Liver (tissue), 9 donors: Measurements from ENCODE around the gene GALNT16. TPM values are rescaled to one million over a fixed set of nuclear protein-coding genes. Genes with fewer than 3 reads are reported as not detected.

Experiments
- DNase-seq: peaks from one replicate; pipeline ENCODE4 v3.0.0-alpha.2; 2017; ENCODE audit warnings: low spot score
- H3K27ac ChIP-seq, 2 donors: one replicate each; pipeline ENCODE4 v1.7.0; 2013; ENCODE audit warnings: inconsistent platforms in 2 of 2, low read length in 2 of 2, control low read depth in 1 of 2, low read depth in 1 of 2, mild to moderate bottlenecking in 1 of 2
- H3K27me3 ChIP-seq, 4 donors: one replicate each; pipeline versions ENCODE4 v1.6.1 to v1.7.0; 2013; ENCODE audit warnings: low read length in 3 of 4, inconsistent platforms in 1 of 4, mild to moderate bottlenecking in 1 of 4, moderate library complexity in 1 of 4; ENCODE audit not compliant: control insufficient read depth in 4 of 4, insufficient read depth in 4 of 4
- H3K36me3 ChIP-seq, 4 donors: one replicate each; pipeline versions ENCODE4 v1.6.1 to v1.7.0; 2013; ENCODE audit warnings: low read length in 3 of 4, mild to moderate bottlenecking in 3 of 4, low read depth in 1 of 4, moderate library complexity in 1 of 4; ENCODE audit not compliant: control insufficient read depth in 4 of 4, insufficient read depth in 3 of 4
- H3K4me1 ChIP-seq, 4 donors: one replicate each; pipeline versions ENCODE4 v1.6.1 to v1.7.0; 2013; ENCODE audit warnings: low read length in 3 of 4, mild to moderate bottlenecking in 3 of 4, moderate library complexity in 1 of 4; ENCODE audit not compliant: control insufficient read depth in 4 of 4, insufficient read depth in 4 of 4
- H3K4me3 ChIP-seq, 3 donors: one replicate each; pipeline versions ENCODE4 v1.6.1 to v1.7.0; 2013; ENCODE audit warnings: low read length in 3 of 3, control low read depth in 1 of 3, low read depth in 1 of 3, mild to moderate bottlenecking in 1 of 3
- H3K9ac ChIP-seq, 2 donors: one replicate each; pipeline ENCODE4 v1.7.0; 2013; ENCODE audit warnings: low read length in 2 of 2, mild to moderate bottlenecking in 2 of 2, moderate library complexity in 2 of 2, control low read depth in 1 of 2, low read depth in 1 of 2
- H3K9me3 ChIP-seq, 4 donors: one replicate each; pipeline versions ENCODE4 v1.6.1 to v1.7.0; 2013; ENCODE audit warnings: low read length in 3 of 4; ENCODE audit not compliant: control insufficient read depth in 4 of 4
- ATF3 ChIP-seq: IDR thresholded peaks from 2 replicates; pipeline ENCODE4 v1.6.1; 2016; ENCODE audit warnings: antibody characterized with exemption
- CTCF ChIP-seq: fragments of 150-350 bp; IDR thresholded peaks from 2 replicates; pipeline ENCODE4 v1.5.1; 2017; ENCODE audit warnings: improper control_type of control experiment, low read depth, low read length; ENCODE audit not compliant: missing input control
- FOXA2 ChIP-seq: IDR thresholded peaks from 2 replicates; pipeline ENCODE4 v1.6.1; 2016; ENCODE audit warnings: antibody characterized with exemption
- GABPA ChIP-seq, 2 donors: IDR thresholded peaks in 1 of 2; conservative IDR thresholded peaks in 1 of 2; 2 replicates each; pipeline ENCODE4 v1.6.1; 2016; ENCODE audit warnings: antibody characterized with exemption in 2 of 2, mild to moderate bottlenecking in 1 of 2, moderate library complexity in 1 of 2
- HNF4A ChIP-seq, 2 donors: conservative IDR thresholded peaks; 2 replicates each; pipeline ENCODE4 v1.6.1; 2016; ENCODE audit warnings: antibody characterized with exemption in 2 of 2, mild to moderate bottlenecking in 2 of 2
- HNF4G ChIP-seq: IDR thresholded peaks from 2 replicates; pipeline ENCODE4 v1.6.1; 2016; ENCODE audit warnings: antibody characterized with exemption
- JUND ChIP-seq, 2 donors: IDR thresholded peaks; 2 replicates each; pipeline ENCODE4 v1.6.1; 2016; ENCODE audit warnings: antibody characterized with exemption in 2 of 2
- MAX ChIP-seq: IDR thresholded peaks from 2 replicates; pipeline ENCODE4 v1.6.1; 2016; ENCODE audit warnings: antibody characterized with exemption
- NR2F2 ChIP-seq: IDR thresholded peaks from 2 replicates; pipeline ENCODE4 v1.6.1; 2016; ENCODE audit warnings: antibody characterized with exemption
- RAD21 ChIP-seq, 2 donors: IDR thresholded peaks; 2 replicates each; pipeline ENCODE4 v1.6.1; 2016; ENCODE audit warnings: antibody characterized with exemption in 2 of 2, mild to moderate bottlenecking in 2 of 2
- REST ChIP-seq: IDR thresholded peaks from 2 replicates; pipeline ENCODE4 v1.6.1; 2016; ENCODE audit warnings: antibody characterized with exemption, mild to moderate bottlenecking
- SP1 ChIP-seq: IDR thresholded peaks from 2 replicates; pipeline ENCODE4 v1.6.1; 2018; ENCODE audit warnings: antibody characterized with exemption, mild to moderate bottlenecking
- TAF1 ChIP-seq: conservative IDR thresholded peaks from 2 replicates; pipeline ENCODE4 v1.6.1; 2016; ENCODE audit warnings: antibody characterized with exemption, mild to moderate bottlenecking
- YY1 ChIP-seq: IDR thresholded peaks from 2 replicates; pipeline ENCODE4 v1.6.1; 2016; ENCODE audit warnings: antibody characterized with exemption, mild to moderate bottlenecking
- ZBTB33 ChIP-seq: IDR thresholded peaks from 2 replicates; pipeline ENCODE4 v1.6.1; 2016; ENCODE audit warnings: antibody characterized with exemption
- WGBS: extraction: QIAGEN DNeasy Blood & Tissue Kit; methylation state at CpG from one replicate; pipeline ENCODE4 v1.1.7; 2013; 5-methylcytosine and 5-hydroxymethylcytosine counted together
- polyA plus RNA-seq, 2 donors: library from polyadenylated mRNA; stranded (reverse) in 1 of 2; unstranded in 1 of 2; fragments of 200-250 nt in 1 of 2; fragments of >200 nt in 1 of 2; fragmentation: Nextera tagmentation in 1 of 2; extraction: Ambion mirVana in 1 of 2; gene quantifications; one replicate each; pipeline versions ENCODE4 v1.2.1 to v1.2.3, GENCODE V29; 2013 to 2015
- total RNA-seq, 2 donors: library from RNA; depleted of rRNA; stranded (reverse); fragments of >200 nt; gene quantifications; one replicate each; pipeline ENCODE4 v1.2.3, GENCODE V29; 2014
- donor health status: healthy.
- donor health status: healthy.
- donor health status: healthy.
- donor health status: healthy.
- donor health status: healthy.

The GALNT16 gene
- total and polyA plus RNA-seq, 4 donors: 0.25 to 1.2 (median 0.71) TPM

GRCh38 chr14:69400154-69400553, 140.2 kb downstream of the GALNT16 start:
- DNase-seq: no peak
- no peaks in the 10 kb centered on the region for H3K27me3 ChIP-seq
- H3K9me3 ChIP-seq: no peaks in the 10 kb centered on the region
- H3K4me1 ChIP-seq: peaks cover 5 to 37% (median 33%) of the 10 kb centered on the region in 4 donors
- 89% methylated on average over 6 of the region's 6 CpGs for WGBS
- H3K4me3 ChIP-seq: no peak overlapping the region
- H3K27ac ChIP-seq: no peak overlapping the region
- H3K9ac ChIP-seq: peak overlapping the region in 1 of 2 donors; percentile 30
- no peak for TF ChIP-seq FOXA2
- TF ChIP-seq CTCF: no peak
- no peak for TF ChIP-seq REST
- TF ChIP-seq GABPA (IDR thresholded peaks at IDR 0.05 in 1 of 2, conservative IDR thresholded peaks at IDR 0.05 in 1 of 2): no peak
- TF ChIP-seq TAF1: no peak
- TF ChIP-seq RAD21 (IDR thresholded peaks at IDR 0.05): no peak
- no peak for TF ChIP-seq YY1
- no peak for TF ChIP-seq HNF4G
- no peak for TF ChIP-seq NR2F2
- H3K36me3 ChIP-seq: peaks cover 0 to 10% (median 4%) of the 10 kb centered on the region in 4 donors

GRCh38 chr14:69401841-69402240, 141.9 kb downstream of the GALNT16 start:
- no peak overlapping the region for H3K27ac ChIP-seq
- H3K4me1 ChIP-seq: peaks cover 5 to 33% (median 30%) of the 10 kb centered on the region in 4 donors
- DNase-seq: no peak
- H3K36me3 ChIP-seq: no peaks in the 10 kb centered on the region
- no peak overlapping the region for H3K9ac ChIP-seq
- TF ChIP-seq HNF4G (no peak), FOXA2 (no peak), RAD21 (IDR thresholded peaks at IDR 0.05) (no peak), NR2F2 (no peak), ATF3 (no peak), CTCF (no peak), GABPA (IDR thresholded peaks at IDR 0.05 in 1 of 2, conservative IDR thresholded peaks at IDR 0.05 in 1 of 2) (no peak), JUND (IDR thresholded peaks at IDR 0.05) (no peak), MAX (no peak), HNF4A (conservative IDR thresholded peaks at IDR 0.05) (no peak), SP1 (no peak), YY1 (no peak), ZBTB33 (no peak), TAF1 (no peak)
- H3K9me3 ChIP-seq: no peaks in the 10 kb centered on the region
- no peaks in the 10 kb centered on the region for H3K27me3 ChIP-seq
- H3K4me3 ChIP-seq: no peak overlapping the region
- WGBS: 90% methylated on average over 2 of the region's 2 CpGs
